GM23248 (cell line): ENCODE measurements around the gene P2RX2.

Experiments used
- EZH2 ChIP-seq: fragments of 200-600 bp; sonication (generic); IDR thresholded peaks from 2 replicates; pipeline ENCODE4 v1.6.1; 2018; ENCODE audit warnings: antibody characterized with exemption, mild to moderate bottlenecking; ENCODE audit not compliant: insufficient read depth, poor library complexity, severe bottlenecking
- EZH2phosphoT487 ChIP-seq: fragments of 200-600 bp; sonication (generic); IDR thresholded peaks from 2 replicates; pipeline ENCODE4 v1.6.1; 2018; ENCODE audit warnings: antibody characterized with exemption, moderate library complexity, mild to moderate bottlenecking, low read depth; ENCODE audit not compliant: insufficient read depth

DNA sequence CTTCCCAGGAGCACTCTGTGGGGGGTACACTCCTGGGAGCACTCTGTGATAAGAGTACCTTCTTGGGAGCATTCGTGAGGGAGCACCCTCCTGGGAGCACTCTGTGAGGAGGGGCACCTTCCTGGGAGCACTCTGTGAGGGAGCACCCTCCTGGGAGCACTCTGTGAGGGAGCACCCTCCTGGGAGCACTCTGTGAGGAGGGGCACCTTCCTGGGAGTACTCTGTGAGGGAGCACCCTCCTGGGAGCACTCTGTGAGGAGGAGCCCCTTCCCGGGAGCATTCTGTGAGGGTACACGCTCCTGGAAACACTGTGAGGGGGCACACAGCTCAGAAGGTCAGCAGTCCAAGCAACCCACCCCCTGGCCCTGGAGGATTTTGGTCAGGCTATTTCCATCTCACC is 30.8 kb upstream of the P2RX2 start:
- TF ChIP-seq EZH2 (no peak), EZH2phosphoT487 (no peak)
